ENCODE measurements around the gene ITGA6.

GRCh38 chr2:172539767-172540166, 112.4 kb downstream of the ITGA6 start:
- no peak for TF ChIP-seq CTCF (conservative IDR thresholded peaks at IDR 0.05 in 1 of 2, IDR thresholded peaks at IDR 0.05 in 1 of 2; ENCODE audit: low read depth in 1 of 2, low read length in 2 of 2)
- no peak for TF ChIP-seq EZH2 (IDR thresholded peaks at IDR 0.05; ENCODE audit: low read length, missing control alignments)

All from fibroblast of lung (primary cell).